ENCODE data around the gene DDX54. TPM values are rescaled to one million over a fixed set of nuclear protein-coding genes. Genes with fewer than 3 reads are reported as not detected.

The DDX54 gene
- total RNA-seq, 1 experiment from 2014 or later = 101 TPM

GRCh38 chr12:113145720-113146551 lies 39.3 kb downstream of the DDX54 start:
- H3K36me3 ChIP-seq (ENCODE audit: control insufficient read depth, insufficient read depth, low read length) = no peaks in the 10 kb centered on the region
- CTCF ChIA-PET = no interaction called here
- no TSS peak for BruUV-seq (replicated peaks)
- DNase-seq (ENCODE audit: low read depth, low spot score) (no peak), ATAC-seq (no peak)
- H3K4me1 ChIP-seq (ENCODE audit: control insufficient read depth, insufficient read depth, low read length) = peaks cover 17% of the 10 kb centered on the region
- intact Hi-C loops (cut with micrococcal nuclease; ENCODE audit: unreplicated experiment) = no loop called here
- in situ Hi-C loops (cut with HindIII; ENCODE audit: low pct_unique_long_range_greater_than_20kb, low sequenced_read_pairs) = no loop called here
- no peak overlapping the region for H3K27ac ChIP-seq (ENCODE audit: low read length)
- H3K9me3 ChIP-seq (ENCODE audit: control insufficient read depth, insufficient read depth, low read depth, low read length) = no peaks in the 10 kb centered on the region
- TF ChIP-seq, protein P1, sequence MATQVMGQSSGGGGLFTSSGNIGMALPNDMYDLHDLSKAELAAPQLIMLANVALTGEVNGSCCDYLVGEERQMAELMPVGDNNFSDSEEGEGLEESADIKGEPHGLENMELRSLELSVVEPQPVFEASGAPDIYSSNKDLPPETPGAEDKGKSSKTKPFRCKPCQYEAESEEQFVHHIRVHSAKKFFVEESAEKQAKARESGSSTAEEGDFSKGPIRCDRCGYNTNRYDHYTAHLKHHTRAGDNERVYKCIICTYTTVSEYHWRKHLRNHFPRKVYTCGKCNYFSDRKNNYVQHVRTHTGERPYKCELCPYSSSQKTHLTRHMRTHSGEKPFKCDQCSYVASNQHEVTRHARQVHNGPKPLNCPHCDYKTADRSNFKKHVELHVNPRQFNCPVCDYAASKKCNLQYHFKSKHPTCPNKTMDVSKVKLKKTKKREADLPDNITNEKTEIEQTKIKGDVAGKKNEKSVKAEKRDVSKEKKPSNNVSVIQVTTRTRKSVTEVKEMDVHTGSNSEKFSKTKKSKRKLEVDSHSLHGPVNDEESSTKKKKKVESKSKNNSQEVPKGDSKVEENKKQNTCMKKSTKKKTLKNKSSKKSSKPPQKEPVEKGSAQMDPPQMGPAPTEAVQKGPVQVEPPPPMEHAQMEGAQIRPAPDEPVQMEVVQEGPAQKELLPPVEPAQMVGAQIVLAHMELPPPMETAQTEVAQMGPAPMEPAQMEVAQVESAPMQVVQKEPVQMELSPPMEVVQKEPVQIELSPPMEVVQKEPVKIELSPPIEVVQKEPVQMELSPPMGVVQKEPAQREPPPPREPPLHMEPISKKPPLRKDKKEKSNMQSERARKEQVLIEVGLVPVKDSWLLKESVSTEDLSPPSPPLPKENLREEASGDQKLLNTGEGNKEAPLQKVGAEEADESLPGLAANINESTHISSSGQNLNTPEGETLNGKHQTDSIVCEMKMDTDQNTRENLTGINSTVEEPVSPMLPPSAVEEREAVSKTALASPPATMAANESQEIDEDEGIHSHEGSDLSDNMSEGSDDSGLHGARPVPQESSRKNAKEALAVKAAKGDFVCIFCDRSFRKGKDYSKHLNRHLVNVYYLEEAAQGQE (IDR thresholded peaks at IDR 0.05; ENCODE audit: insufficient read depth in 1 of 2, low read depth in 2 of 2, low read length in 1 of 2) = no peak
- no peak for TF ChIP-seq POLR2AphosphoS5 (IDR thresholded peaks at IDR 0.05; ENCODE audit: low read depth, low read length)
- TF ChIP-seq SIN3A (IDR thresholded peaks at IDR 0.05; ENCODE audit: borderline replicate concordance, insufficient read depth, low read depth, low read length) = no peak
- TF ChIP-seq, protein P2, sequence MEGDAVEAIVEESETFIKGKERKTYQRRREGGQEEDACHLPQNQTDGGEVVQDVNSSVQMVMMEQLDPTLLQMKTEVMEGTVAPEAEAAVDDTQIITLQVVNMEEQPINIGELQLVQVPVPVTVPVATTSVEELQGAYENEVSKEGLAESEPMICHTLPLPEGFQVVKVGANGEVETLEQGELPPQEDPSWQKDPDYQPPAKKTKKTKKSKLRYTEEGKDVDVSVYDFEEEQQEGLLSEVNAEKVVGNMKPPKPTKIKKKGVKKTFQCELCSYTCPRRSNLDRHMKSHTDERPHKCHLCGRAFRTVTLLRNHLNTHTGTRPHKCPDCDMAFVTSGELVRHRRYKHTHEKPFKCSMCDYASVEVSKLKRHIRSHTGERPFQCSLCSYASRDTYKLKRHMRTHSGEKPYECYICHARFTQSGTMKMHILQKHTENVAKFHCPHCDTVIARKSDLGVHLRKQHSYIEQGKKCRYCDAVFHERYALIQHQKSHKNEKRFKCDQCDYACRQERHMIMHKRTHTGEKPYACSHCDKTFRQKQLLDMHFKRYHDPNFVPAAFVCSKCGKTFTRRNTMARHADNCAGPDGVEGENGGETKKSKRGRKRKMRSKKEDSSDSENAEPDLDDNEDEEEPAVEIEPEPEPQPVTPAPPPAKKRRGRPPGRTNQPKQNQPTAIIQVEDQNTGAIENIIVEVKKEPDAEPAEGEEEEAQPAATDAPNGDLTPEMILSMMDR (IDR thresholded peaks at IDR 0.05) = no peak
- POLR2A ChIA-PET = no interaction called here
- H3K4me3 ChIP-seq (ENCODE audit: low read depth in 2 of 2, low read length in 2 of 2) = no peak overlapping the region
- H3K27me3 ChIP-seq (ENCODE audit: control insufficient read depth, insufficient read depth, low read length) = no peaks in the 10 kb centered on the region

GRCh38 chr12:113144806-113145205 lies 40.5 kb downstream of the DDX54 start:
- H3K4me3 ChIP-seq (ENCODE audit: low read depth in 2 of 2, low read length in 2 of 2) = no peak overlapping the region
- BruUV-seq (replicated peaks) = no TSS peak
- H3K36me3 ChIP-seq (ENCODE audit: control insufficient read depth, insufficient read depth, low read length) = no peaks in the 10 kb centered on the region
- intact Hi-C loops (cut with micrococcal nuclease; ENCODE audit: unreplicated experiment) (no loop called here), in situ Hi-C loops (cut with HindIII; ENCODE audit: low pct_unique_long_range_greater_than_20kb, low sequenced_read_pairs) (no loop called here)
- TF ChIP-seq, protein P1 (IDR thresholded peaks at IDR 0.05; ENCODE audit: insufficient read depth in 1 of 2, low read depth in 2 of 2, low read length in 1 of 2) = no peak
- TF ChIP-seq SIN3A (IDR thresholded peaks at IDR 0.05; ENCODE audit: borderline replicate concordance, insufficient read depth, low read depth, low read length) = no peak
- TF ChIP-seq, protein P2 (IDR thresholded peaks at IDR 0.05) = no peak
- no peak for TF ChIP-seq POLR2AphosphoS5 (IDR thresholded peaks at IDR 0.05; ENCODE audit: low read depth, low read length)
- TF ChIP-seq TCF7L2 (IDR thresholded peaks at IDR 0.05; ENCODE audit: low read depth, low read length) = no peak
- no peaks in the 10 kb centered on the region for H3K27me3 ChIP-seq (ENCODE audit: control insufficient read depth, insufficient read depth, low read length)
- POLR2A ChIA-PET = no interaction called here
- CTCF ChIA-PET = no interaction called here
- ATAC-seq = no peak
- DNase-seq (ENCODE audit: low read depth, low spot score) = no peak
- no peaks in the 10 kb centered on the region for H3K9me3 ChIP-seq (ENCODE audit: control insufficient read depth, insufficient read depth, low read depth, low read length)
- H3K27ac ChIP-seq (ENCODE audit: low read length) = no peak overlapping the region
- peaks cover 13% of the 10 kb centered on the region for H3K4me1 ChIP-seq (ENCODE audit: control insufficient read depth, insufficient read depth, low read length)
